B cell (primary cell): ENCODE results near the gene KLRD1.

Source experiments
- CTCF ChIP-seq: fragments of 200-600 bp; IDR thresholded peaks from one replicate; pipeline ENCODE4 v1.8.0; 2022; ENCODE audit warnings: antibody characterized with exemption, mild to moderate bottlenecking
- EZH2 ChIP-seq: IDR thresholded peaks from 2 replicates; pipeline ENCODE4 v1.6.1; 2012; ENCODE audit warnings: borderline replicate concordance, low read depth, mild to moderate bottlenecking, moderate library complexity, low read length; ENCODE audit not compliant: insufficient read depth, poor library complexity, severe bottlenecking

GRCh38 chr12:10260927-10261326 is 46.7 kb upstream of the KLRD1 start:
- TF ChIP-seq CTCF (no peak), EZH2 (no peak)
